NOMO-1 treated with DMSO at 0.1 percent for 48 hours (cell line): ENCODE measurements around the gene PCSK9.

ENCODE experiments used
- DNase-seq: peaks from one replicate; lab custom pipeline; 2025; ENCODE audit not compliant: unreplicated experiment; lab: John Stamatoyannopoulos, UW

Gene PCSK9

GRCh38 chr1:55043011-55043410, 3.7 kb downstream of the PCSK9 start:
- no peak for DNase-seq

GRCh38 chr1:55043726-55044125, 4.4 kb downstream of the PCSK9 start:
- no peak for DNase-seq

GRCh38 chr1:55044617-55045397, 5.5 kb downstream of the PCSK9 start:
- DNase-seq, result no peak

GRCh38 chr1:55045430-55045829, 6.1 kb downstream of the PCSK9 start:
- DNase-seq, result no peak

- no peak for DNase-seq
These were observed 7.5 kb downstream of the PCSK9 start for GRCh38 chr1:55046871-55047270.

- no peak for DNase-seq
These were observed 8.3 kb downstream of the PCSK9 start for GRCh38 chr1:55047611-55048010.

GRCh38 chr1:55048453-55049270, 9.3 kb downstream of the PCSK9 start:
- DNase-seq, result no peak

GRCh38 chr1:55049271-55049913, 10.0 kb downstream of the PCSK9 start:
- no peak for DNase-seq

- no peak for DNase-seq
These were observed 10.5 kb downstream of the PCSK9 start for GRCh38 chr1:55049914-55050278.

- no peak for DNase-seq
These were observed 10.9 kb downstream of the PCSK9 start for GRCh38 chr1:55050283-55050682.

- DNase-seq, result no peak
These were observed 11.8 kb downstream of the PCSK9 start for GRCh38 chr1:55051169-55051568.

GRCh38 chr1:55051621-55052020, 12.3 kb downstream of the PCSK9 start:
- DNase-seq, result no peak

GRCh38 chr1:55052221-55053142, 13.1 kb downstream of the PCSK9 start:
- no peak for DNase-seq

- DNase-seq, result no peak
These were observed 14.1 kb downstream of the PCSK9 start for GRCh38 chr1:55053265-55053954.

- no peak for DNase-seq
These were observed 15.0 kb downstream of the PCSK9 start for GRCh38 chr1:55054396-55054795.

- DNase-seq, result no peak
These were observed 15.9 kb downstream of the PCSK9 start for GRCh38 chr1:55055084-55055882.

- no peak for DNase-seq
These were observed 16.7 kb downstream of the PCSK9 start for GRCh38 chr1:55055951-55056631.

- no peak for DNase-seq
These were observed 17.3 kb downstream of the PCSK9 start for GRCh38 chr1:55056632-55056992.
